ENCODE results near the gene OR4M1. TPM values are rescaled to one million over a fixed set of nuclear protein-coding genes. Genes with fewer than 3 reads are reported as not detected.
"Not testable (repeated sequence)": the region's sequence is repeated elsewhere in the genome, so short reads cannot be mapped to it uniquely, and the experiment has no call there.

The OR4M1 gene
- not detected in 2 replicates for total RNA-seq (2013; cell fraction: nucleolus; rRNA removed)
- total RNA-seq (2014; rRNA removed) (not detected in 2 replicates), total RNA-seq (2014; rRNA removed; fragmentation: Illumina TruSeq; extraction: Trizol) (not detected in 2 replicates), total RNA-seq (2021) (not detected in 2 replicates), polyA plus RNA-seq (2011; rRNA removed) (not detected in 2 replicates), polyA plus RNA-seq (2014; fragmentation: Illumina TruSeq; extraction: Trizol) (not detected in 2 replicates), polyA plus RNA-seq (2014; fragmentation: Nextera tagmentation; extraction: Ambion mirVana) (not detected), polyA plus RNA-seq (2014; rRNA removed) (not detected in 2 replicates), polyA plus RNA-seq (2016; fragmentation: Nextera tagmentation; extraction: Ambion mirVana) (not detected), polyA minus RNA-seq (2011; rRNA and poly(A)+ RNA removed) (not detected in 2 replicates), Bru-seq, nascent RNA (not detected), BruChase-seq, experiment 1, labeled RNA remaining after a 6-hour chase (not detected), BruChase-seq, experiment 2, labeled RNA remaining after a 2-hour chase (not detected)
- not detected for polyA plus RNA-seq (2011; ENCODE audit: low read depth)
- not detected in 2 replicates for polyA plus RNA-seq (2011; cell fraction: cytosol; rRNA removed)
- not detected in 2 replicates for polyA plus RNA-seq (2011; cell fraction: nucleus; rRNA removed)
- polyA plus RNA-seq (2012) = not detected in 2 replicates
- not detected in 2 replicates for polyA minus RNA-seq (2011; cell fraction: cytosol; rRNA and poly(A)+ RNA removed)
- polyA minus RNA-seq (2011; cell fraction: nucleus; rRNA and poly(A)+ RNA removed) = not detected in 2 replicates
- long read RNA-seq, experiment 1 = 0 reads
- long read RNA-seq, experiment 2 = 0 reads

- H3K9ac ChIP-seq (ENCODE audit: control insufficient read depth, insufficient read depth, low read length); DNase-seq (ENCODE audit: low read depth, low spot score); H2AFZ ChIP-seq (ENCODE audit: control insufficient read depth, low read depth, low read length); H3K4me3 ChIP-seq; intact Hi-C loops (cut with micrococcal nuclease; ENCODE audit: unreplicated experiment); POLR2A ChIA-PET; H3K4me1 ChIP-seq (ENCODE audit: control insufficient read depth, insufficient read depth, low read length); H4K20me1 ChIP-seq (ENCODE audit: control insufficient read depth, insufficient read depth); H3K9me3 ChIP-seq (replicated peaks; ENCODE audit: control insufficient read depth, insufficient read depth, low read length); RAD21 ChIA-PET (ENCODE audit: unreplicated experiment); CTCF ChIA-PET; H3K27ac ChIP-seq (ENCODE audit: control insufficient read depth, insufficient read depth); in situ Hi-C loops (cut with MboI); H3K27me3 ChIP-seq (replicated peaks in 1 of 2; ENCODE audit: control insufficient read depth in 2 of 2, insufficient read depth in 2 of 2, low read length in 1 of 2); FAIRE-seq; ATAC-seq; H3K79me2 ChIP-seq (ENCODE audit: control insufficient read depth, insufficient read depth, low read length); H3K36me3 ChIP-seq (ENCODE audit: control insufficient read depth in 2 of 2, insufficient read depth in 2 of 2, low read length in 1 of 2); BruUV-seq (replicated peaks); SMC1A ChIA-PET (ENCODE audit: uncharacterized antibody, unreplicated experiment); H3K4me2 ChIP-seq (ENCODE audit: control insufficient read depth, insufficient read depth): not testable (repeated sequence)
- 5% methylated on average over 1 of the region's 1 CpG for WGBS (ENCODE audit: insufficient coverage, insufficient replicate concordance, low lambda C conversion rate, missing lambda C conversion rate)
Observed at GRCh38 chr14:19773204-19773603, at the start of gene OR4M1. Gene OR4M1 (plus strand): TSS chr14:19773504. CDS start chr14:19780323, 6,819 bp downstream.

GRCh38 chr14:19729359-19729758 is 43.9 kb upstream of the OR4M1 start:
- Histone ChIP-seq H3K4me1 (ENCODE audit: control insufficient read depth, insufficient read depth, low read length) (no peaks in the 10 kb centered on the region), H2AFZ (ENCODE audit: control insufficient read depth, low read depth, low read length) (no peak overlapping the region), H4K20me1 (ENCODE audit: control insufficient read depth, insufficient read depth) (no peaks in the 10 kb centered on the region), H3K36me3 (ENCODE audit: control insufficient read depth in 2 of 2, insufficient read depth in 2 of 2, low read length in 1 of 2) (no peaks in the 10 kb centered on the region), H3K27me3 (replicated peaks in 1 of 2; ENCODE audit: control insufficient read depth in 2 of 2, insufficient read depth in 2 of 2, low read length in 1 of 2) (no peaks in the 10 kb centered on the region), H3K79me2 (ENCODE audit: control insufficient read depth, insufficient read depth, low read length) (no peaks in the 10 kb centered on the region), H3K9me3 (replicated peaks; ENCODE audit: control insufficient read depth, insufficient read depth, low read length) (no peaks in the 10 kb centered on the region; the same call in 2 of the 3 replicates), H3K4me2 (ENCODE audit: control insufficient read depth, insufficient read depth) (no peak overlapping the region), H3K4me3 (no peak overlapping the region), H3K9ac (ENCODE audit: control insufficient read depth, insufficient read depth, low read length) (no peak overlapping the region), H3K27ac (ENCODE audit: control insufficient read depth, insufficient read depth) (no peak overlapping the region)
- RAD21 ChIA-PET (ENCODE audit: unreplicated experiment) = no interaction called here
- in situ Hi-C loops (cut with MboI) = no loop called here
- no peak for FAIRE-seq
- BruUV-seq (replicated peaks) = no TSS peak
- POLR2A ChIA-PET = no interaction called here
- no peak for ATAC-seq
- intact Hi-C loops (cut with micrococcal nuclease; ENCODE audit: unreplicated experiment) = no loop called here
- CTCF ChIA-PET = no interaction called here
- TF ChIP-seq RELA (IDR thresholded peaks at IDR 0.05; ENCODE audit: borderline replicate concordance, partially characterized antibody) (no peak), CEBPB (IDR thresholded peaks at IDR 0.05; ENCODE audit: borderline replicate concordance in 1 of 2, low read depth in 2 of 2, low read length in 2 of 2) (no peak), KLF5 (IDR thresholded peaks at IDR 0.05; ENCODE audit: partially characterized antibody) (no peak), KAT2A (conservative IDR thresholded peaks at IDR 0.05; ENCODE audit: control insufficient read depth, low read depth, low read length) (no peak), SPI1 (IDR thresholded peaks at IDR 0.05; ENCODE audit: borderline replicate concordance, insufficient read depth, low read depth, low read length) (no peak), NRF1 (conservative IDR thresholded peaks at IDR 0.05; ENCODE audit: low read depth, low read length) (no peak), ZNF217 (IDR thresholded peaks at IDR 0.05) (no peak), POU2F2 (IDR thresholded peaks at IDR 0.05; ENCODE audit: borderline replicate concordance, low read depth, low read length) (no peak), CHD4 (IDR thresholded peaks at IDR 0.05) (no peak), BMI1 (IDR thresholded peaks at IDR 0.05; ENCODE audit: borderline replicate concordance) (no peak), RB1 (IDR thresholded peaks at IDR 0.05; ENCODE audit: borderline replicate concordance) (no peak), SREBF1 (IDR thresholded peaks at IDR 0.05; ENCODE audit: low read length) (no peak), YY1 (IDR thresholded peaks at IDR 0.05; ENCODE audit: low read depth, low read length) (no peak), SIN3A (IDR thresholded peaks at IDR 0.05; ENCODE audit: low read depth, low read length) (no peak)
- SMC1A ChIA-PET (ENCODE audit: uncharacterized antibody, unreplicated experiment) = no interaction called here
- DNase-seq (ENCODE audit: low read depth, low spot score) = no peak
